Upper lobe of left lung (tissue), 4 donors: Measurements from ENCODE around the gene NCAM2.

Experiments used
- CTCF ChIP-seq, 6 experiments: fragments of 450-650 bp in 4 of 6; fragments of 200-600 bp in 2 of 6; sonication (generic) in 2 of 6; IDR thresholded peaks; one replicate each; pipeline ENCODE4 v1.5.1; 2016 to 2019; ENCODE audit warnings: antibody characterized with exemption in 6 of 6
- POLR2AphosphoS5 ChIP-seq, 2 donors: sonication (generic); formaldehyde crosslinking; IDR thresholded peaks; one replicate each; pipeline ENCODE4 v1.5.1; 2017; ENCODE audit warnings: antibody characterized with exemption in 2 of 2

- TF ChIP-seq CTCF (IDR thresholded peaks at IDR 0.05) (peak in 1 of 6 experiments; percentile 13), POLR2AphosphoS5 (IDR thresholded peaks at IDR 0.05) (no peak)
Measured at GRCh38 chr21:21003701-21004100, 5.5 kb downstream of the NCAM2 start.
